IMR-90 (cell line): Measurements from ENCODE around the gene TSPYL1. TPM values are rescaled to one million over a fixed set of nuclear protein-coding genes. Genes with fewer than 3 reads are reported as not detected.

ENCODE experiments used
- ATAC-seq: fragments of 200-7000 bp; cut with Tn5 transposase; 2 replicates; pipeline ENCODE4 v1.9.1; 2020; ENCODE audit warnings: low read depth, mild to moderate bottlenecking, moderate library complexity
- BruUV-seq: library from RNA; stranded (reverse); fragments of 400-500 nt; replicated peaks from 2 replicates; lab custom pipeline; 2021; lab: Mats Ljungman, UMichigan
- CTCF ChIA-PET: fragments of 300-600 bp; formaldehyde crosslinking; extraction: SDS; loops from one replicate; lab custom pipeline; 2021; ENCODE audit warnings: antibody characterized with exemption; lab: Yijun Ruan, JAX
- POLR2A ChIA-PET: fragments of 300-600 bp; sonication (Branson Sonifier 250); formaldehyde crosslinking; loops from one replicate; lab custom pipeline; 2022; ENCODE audit warnings: antibody characterized with exemption; ENCODE audit not compliant: unreplicated experiment; lab: Charles Lee
- DNase-seq: peaks from one replicate; pipeline ENCODE4 v3.0.0; 2013
- H2AFZ ChIP-seq: replicated peaks from 2 replicates; pipeline ENCODE3; 2013; ENCODE audit warnings: low read length, mild to moderate bottlenecking; ENCODE audit not compliant: poor library complexity
- H2AK5ac ChIP-seq: 2 replicates; pipeline ENCODE4 v1.6.1; 2013; ENCODE audit warnings: low read depth, low read length, inconsistent platforms
- H2AK9ac ChIP-seq: replicated peaks from 2 replicates; pipeline ENCODE3; 2013; ENCODE audit warnings: mild to moderate bottlenecking, low read depth, low read length, moderate library complexity; ENCODE audit not compliant: poor library complexity
- H2BK120ac ChIP-seq: 2 replicates; pipeline ENCODE4 v1.6.1; 2013; ENCODE audit warnings: low read depth, low read length, inconsistent platforms
- H2BK15ac ChIP-seq: 3 replicates; pipeline ENCODE4 v1.6.1; 2013; ENCODE audit warnings: low read depth, low read length, inconsistent platforms
- H2BK20ac ChIP-seq: 2 replicates; pipeline ENCODE4 v1.6.1; 2013; ENCODE audit warnings: low read depth, mild to moderate bottlenecking, inconsistent platforms, low read length, moderate library complexity
- H2BK5ac ChIP-seq: 2 replicates; pipeline ENCODE4 v1.6.1; 2013; ENCODE audit warnings: mild to moderate bottlenecking, low read depth, low read length, inconsistent platforms; ENCODE audit not compliant: poor library complexity, severe bottlenecking
- H3K14ac ChIP-seq: replicated peaks from 2 replicates; pipeline ENCODE4 v1.6.1; 2013; ENCODE audit warnings: low read depth, low read length, inconsistent platforms
- H3K18ac ChIP-seq: 2 replicates; pipeline ENCODE4 v1.6.1; 2013; ENCODE audit warnings: low read depth, low read length, control low read depth
- H3K23ac ChIP-seq: 2 replicates; pipeline ENCODE4 v1.6.1; 2013; ENCODE audit warnings: low read depth, low read length, inconsistent platforms
- H3K27ac ChIP-seq: 2 replicates; pipeline ENCODE4 v1.5.1; 2013; ENCODE audit warnings: mild to moderate bottlenecking, control low read depth, low read length; ENCODE audit not compliant: insufficient read depth
- H3K27me3 ChIP-seq: 2 replicates; pipeline ENCODE4 v1.6.1; 2013; ENCODE audit warnings: low read length; ENCODE audit not compliant: control insufficient read depth, insufficient read depth
- H3K36me3 ChIP-seq: 2 replicates; pipeline ENCODE4 v1.6.1; 2013; ENCODE audit warnings: low read length, mixed read lengths; ENCODE audit not compliant: control insufficient read depth, insufficient read depth
- H3K4ac ChIP-seq: 2 replicates; pipeline ENCODE4 v1.6.1; 2013; ENCODE audit warnings: low read depth, low read length, inconsistent platforms
- H3K4me1 ChIP-seq: 2 replicates; pipeline ENCODE4 v1.6.1; 2013; ENCODE audit warnings: low read length, mixed read lengths; ENCODE audit not compliant: control insufficient read depth, insufficient read depth
- H3K4me2 ChIP-seq: 2 replicates; pipeline ENCODE4 v1.6.1; 2013; ENCODE audit warnings: low read depth, mild to moderate bottlenecking, control low read depth, low read length, moderate library complexity
- H3K4me3 ChIP-seq: 2 replicates; pipeline ENCODE4 v1.5.1; 2013; ENCODE audit warnings: low read depth, mild to moderate bottlenecking, control low read depth, low read length, moderate library complexity; ENCODE audit not compliant: insufficient read depth
- H3K56ac ChIP-seq: 2 replicates; pipeline ENCODE4 v1.6.1; 2013; ENCODE audit warnings: low read length, inconsistent platforms; ENCODE audit not compliant: insufficient read depth; ENCODE audit errors: extremely low read depth
- H3K79me1 ChIP-seq, 2 experiments: 2 replicates each; pipeline ENCODE4 v1.6.1; 2013; ENCODE audit warnings: low read length in 2 of 2, inconsistent platforms in 1 of 2, low read depth in 1 of 2
- H3K9ac ChIP-seq: 2 replicates; pipeline ENCODE4 v1.6.1; 2013; ENCODE audit warnings: low read depth, low read length, control low read depth
- H3K9me1 ChIP-seq: 2 replicates; pipeline ENCODE4 v1.6.1; 2013; ENCODE audit warnings: low read length, inconsistent platforms; ENCODE audit not compliant: insufficient read depth
- H3K9me3 ChIP-seq: 2 replicates; pipeline ENCODE4 v1.6.1; 2013; ENCODE audit warnings: low read length; ENCODE audit not compliant: control insufficient read depth, insufficient read depth
- H4K20me1 ChIP-seq: 2 replicates; pipeline ENCODE4 v1.6.1; 2013; ENCODE audit warnings: low read length, inconsistent platforms; ENCODE audit not compliant: insufficient read depth
- H4K5ac ChIP-seq: 2 replicates; pipeline ENCODE4 v1.6.1; 2013; ENCODE audit warnings: mild to moderate bottlenecking, low read depth, low read length, control low read depth
- H4K8ac ChIP-seq, 2 experiments: 2 replicates each; pipeline ENCODE4 v1.6.1; 2013; ENCODE audit warnings: low read depth in 2 of 2, low read length in 2 of 2, control low read depth in 1 of 2, inconsistent platforms in 1 of 2
- H4K91ac ChIP-seq: 2 replicates; pipeline ENCODE4 v1.6.1; 2013; ENCODE audit warnings: low read depth, low read length, inconsistent platforms; ENCODE audit not compliant: insufficient read depth
- BHLHE40 ChIP-seq: fragments of 150-350 bp; IDR thresholded peaks from 2 replicates; pipeline ENCODE4 v1.6.1; 2016; ENCODE audit warnings: mild to moderate bottlenecking, low read depth, low read length
- CEBPB ChIP-seq: IDR thresholded peaks from 2 replicates; pipeline ENCODE4 v1.6.1; 2012; ENCODE audit warnings: low read depth, low read length, improper control_type of control experiment
- CHD1 ChIP-seq: IDR thresholded peaks from 2 replicates; pipeline ENCODE4 v1.6.1; 2012; ENCODE audit warnings: low read depth, low read length, improper control_type of control experiment
- FOS ChIP-seq: fragments of 150-350 bp; IDR thresholded peaks from 2 replicates; pipeline ENCODE4 v1.6.1; 2016; ENCODE audit warnings: low read depth, low read length
- MAFK ChIP-seq: IDR thresholded peaks from 2 replicates; pipeline ENCODE4 v1.6.1; 2012; ENCODE audit warnings: low read depth, low read length, improper control_type of control experiment
- MXI1 ChIP-seq: IDR thresholded peaks from 2 replicates; pipeline ENCODE4 v1.6.1; 2012; ENCODE audit warnings: low read depth, mild to moderate bottlenecking, low read length, moderate library complexity, borderline replicate concordance
- POLR2A ChIP-seq: IDR thresholded peaks from 2 replicates; pipeline ENCODE4 v1.6.1; 2012; ENCODE audit warnings: mild to moderate bottlenecking, low read depth, low read length
- RCOR1 ChIP-seq: IDR thresholded peaks from 2 replicates; pipeline ENCODE4 v1.6.1; 2012; ENCODE audit warnings: mild to moderate bottlenecking, low read length, improper control_type of control experiment; ENCODE audit not compliant: insufficient replicate concordance
- WGBS, 2 experiments: methylation state at CpG; one replicate each; pipeline versions ENCODE4 v1.1.5 to v1.1.7; 2013; ENCODE audit warnings: missing lambda C conversion rate in 2 of 2; ENCODE audit not compliant: insufficient read length in 1 of 2; ENCODE audit errors: extremely low coverage in 2 of 2; 5-methylcytosine and 5-hydroxymethylcytosine counted together
- dilution Hi-C: fragments of 300-500 bp; cut with HindIII; formaldehyde crosslinking; loops from one replicate; pipeline ENCODE4 v1.14.3; 2018; ENCODE audit warnings: low sequenced_read_pairs; ENCODE audit not compliant: unreplicated experiment
- in situ Hi-C: fragments of 300-500 bp; cut with MboI; formaldehyde crosslinking; loops from 3 replicates; pipeline ENCODE4 v1.14.3; 2019; ENCODE audit warnings: low sequenced_read_pairs, inconsistent platforms, mixed read lengths
- intact Hi-C: fragments of 100-400 bp; cut with micrococcal nuclease; formaldehyde crosslinking; loops from 2 replicates; pipeline ENCODE4 v1.10.0; 2022
- polyA plus RNA-seq, 3 experiments: library from polyadenylated mRNA; depleted of rRNA; stranded (reverse); fragments of >200 nt; gene quantifications; 2 replicates each; pipeline ENCODE4 v1.2.3, GENCODE V29; 2012; ENCODE audit warnings: low replicate concordance in 1 of 3
- total RNA-seq: library from RNA; depleted of rRNA; stranded (reverse); fragments of >200 nt; gene quantifications from 2 replicates; pipeline ENCODE4 v1.2.3, GENCODE V29; 2012

The TSPYL1 gene
- total and polyA plus RNA-seq, 2 of the 4 experiments (the other 2 are of a cell fraction) = 32.4 to 111 TPM

GRCh38 chr6:116239256-116239655 is 40.5 kb downstream of the TSPYL1 start:
- no peak overlapping the region for H2AK9ac ChIP-seq
- no peak overlapping the region for H4K91ac ChIP-seq
- H2AK5ac ChIP-seq = no peak overlapping the region
- dilution Hi-C loops (no loop called here), in situ Hi-C loops (no loop called here), intact Hi-C loops (no loop called here)
- H4K8ac ChIP-seq = no peak overlapping the region
- no peak overlapping the region for H2BK5ac ChIP-seq
- DNase-seq = no peak
- WGBS, 2 experiments = no CpG with 5 or more reads among the region's 2 CpGs
- H2BK15ac ChIP-seq = no peak overlapping the region
- no peaks in the 10 kb centered on the region for H3K9me3 ChIP-seq
- no peak overlapping the region for H3K23ac ChIP-seq
- no peak overlapping the region for H3K18ac ChIP-seq
- H2BK20ac ChIP-seq = no peak overlapping the region
- H3K56ac ChIP-seq = no peak overlapping the region
- H3K27me3 ChIP-seq = no peaks in the 10 kb centered on the region
- H3K14ac ChIP-seq = no peak overlapping the region
- H2BK120ac ChIP-seq = no peak overlapping the region
- H3K9me1 ChIP-seq = 0 out of 2 replicates have a peak, but pooled peaks cover 2% of the 10 kb centered on the region
- POLR2A ChIA-PET = no interaction called here
- no peak overlapping the region for H3K4me3 ChIP-seq
- no peak overlapping the region for H3K4me2 ChIP-seq
- no peaks in the 10 kb centered on the region; the same call in 1 of the 2 replicates for H3K4me1 ChIP-seq
- CTCF ChIA-PET = interaction anchor here (0.6 kb wide), 1 partner anchor 201 kb away, joined by 4 read pairs; no protein-coding TSS in a partner anchor
- H2AFZ ChIP-seq = no peak overlapping the region
- H3K36me3 ChIP-seq = 0 out of 2 replicates have a peak, but pooled peaks cover 2% of the 10 kb centered on the region
- no peak overlapping the region for H3K4ac ChIP-seq
- no TSS peak for BruUV-seq
- H4K20me1 ChIP-seq = no peaks in the 10 kb centered on the region
- no peak overlapping the region for H3K9ac ChIP-seq
- H3K27ac ChIP-seq = no peak overlapping the region
- no peak for ATAC-seq
- H4K5ac ChIP-seq = no peak overlapping the region
- H3K79me1 ChIP-seq = no peaks in the 10 kb centered on the region; a peak in 1 of 4 replicates
- TF ChIP-seq POLR2A (no peak), CEBPB (no peak), BHLHE40 (no peak), CHD1 (no peak), RCOR1 (no peak), FOS (no peak), MXI1 (no peak), MAFK (no peak)
